GM23248 (cell line): ENCODE results near the gene VPS37B. TPM values are rescaled to one million over a fixed set of nuclear protein-coding genes. Genes with fewer than 3 reads are reported as not detected.
A peak's percentile ranks its signal among the peaks of the same experiment; 100 is the strongest.

Source experiments
- DNase-seq: peaks from one replicate; pipeline ENCODE4 v3.0.0-alpha.2; 2015
- H2AFZ ChIP-seq: fragments of 200-600 bp; sonication (generic); 2 replicates; pipeline ENCODE4 v1.6.1; 2016; ENCODE audit warnings: antibody characterized with exemption
- H3F3A ChIP-seq: fragments of 200-600 bp; sonication (generic); 2 replicates; pipeline ENCODE4 v1.6.1; 2016; ENCODE audit warnings: mild to moderate bottlenecking, antibody characterized with exemption, mixed run types; ENCODE audit not compliant: insufficient read depth
- H3K27ac ChIP-seq: fragments of 200-600 bp; sonication (generic); 2 replicates; pipeline ENCODE4 v1.5.1; 2016; ENCODE audit warnings: mild to moderate bottlenecking
- H3K27me3 ChIP-seq: fragments of 200-600 bp; sonication (generic); replicated peaks from 2 replicates; pipeline ENCODE4 v1.6.1; 2016; ENCODE audit warnings: mild to moderate bottlenecking; ENCODE audit not compliant: insufficient read depth
- H3K36me3 ChIP-seq: fragments of 200-600 bp; sonication (generic); 2 replicates; pipeline ENCODE4 v1.6.1; 2016; ENCODE audit warnings: low read depth, mild to moderate bottlenecking
- H3K4me1 ChIP-seq: fragments of 200-600 bp; sonication (generic); 2 replicates; pipeline ENCODE4 v1.6.1; 2016; ENCODE audit warnings: mild to moderate bottlenecking; ENCODE audit not compliant: insufficient read depth
- H3K4me2 ChIP-seq: fragments of 200-600 bp; sonication (generic); one replicate; pipeline ENCODE4 v1.6.1; 2016; ENCODE audit warnings: mild to moderate bottlenecking; ENCODE audit not compliant: unreplicated experiment
- H3K4me3 ChIP-seq: fragments of 200-600 bp; sonication (generic); 2 replicates; pipeline ENCODE4 v1.5.1; 2016; ENCODE audit warnings: mild to moderate bottlenecking
- H3K79me2 ChIP-seq: fragments of 200-600 bp; sonication (generic); 2 replicates; pipeline ENCODE4 v1.6.1; 2016; ENCODE audit warnings: mild to moderate bottlenecking; ENCODE audit not compliant: insufficient read depth
- H3K9ac ChIP-seq: fragments of 200-600 bp; sonication (generic); 2 replicates; pipeline ENCODE4 v1.6.1; 2016; ENCODE audit warnings: mild to moderate bottlenecking
- H3K9me2 ChIP-seq: fragments of 200-600 bp; sonication (generic); 2 replicates; pipeline ENCODE4 v1.6.1; 2016; ENCODE audit warnings: mixed run types, mild to moderate bottlenecking, moderate library complexity; ENCODE audit not compliant: insufficient read depth
- H3K9me3 ChIP-seq: fragments of 200-600 bp; sonication (generic); one replicate; pipeline ENCODE4 v1.6.1; 2017; ENCODE audit warnings: low read depth
- H4K20me1 ChIP-seq: fragments of 200-600 bp; sonication (generic); 2 replicates; pipeline ENCODE4 v1.6.0; 2016; ENCODE audit not compliant: insufficient read depth
- EZH2 ChIP-seq: fragments of 200-600 bp; sonication (generic); IDR thresholded peaks from 2 replicates; pipeline ENCODE4 v1.6.1; 2018; ENCODE audit warnings: antibody characterized with exemption, mild to moderate bottlenecking; ENCODE audit not compliant: insufficient read depth, poor library complexity, severe bottlenecking
- EZH2phosphoT487 ChIP-seq: fragments of 200-600 bp; sonication (generic); IDR thresholded peaks from 2 replicates; pipeline ENCODE4 v1.6.1; 2018; ENCODE audit warnings: antibody characterized with exemption, moderate library complexity, mild to moderate bottlenecking, low read depth; ENCODE audit not compliant: insufficient read depth
- WGBS, 2 experiments: methylation state at CpG; one replicate each; pipeline ENCODE4 v1.1.6; 2015 to 2017; ENCODE audit warnings: low lambda C conversion rate in 2 of 2, low coverage in 1 of 2; ENCODE audit errors: missing lambda C conversion rate in 2 of 2; 5-methylcytosine and 5-hydroxymethylcytosine counted together
- in situ Hi-C: fragments of 300-500 bp; cut with MboI; formaldehyde crosslinking; loops from 2 replicates; pipeline ENCODE4 v1.15.0; 2020
- polyA plus RNA-seq: library from polyadenylated mRNA; unstranded; fragments of >200 nt; fragmentation: Nextera tagmentation; extraction: Ambion mirVana; gene quantifications from 2 replicates; pipeline ENCODE4 v1.2.1, GENCODE V29; 2016
- total RNA-seq: library from RNA; depleted of rRNA; stranded (reverse); fragments of >200 nt; shearing (Covaris generic); gene quantifications from 2 replicates; pipeline ENCODE4 v1.2.3, GENCODE V29; 2014

VPS37B gene
- total and polyA plus RNA-seq, 2 experiments from 2014 or later, result 19.1 to 31.3 TPM

- WGBS, 2 experiments, result 39 to 42% methylated on average over 10 of the region's 10 CpGs
- Histone ChIP-seq H3K9me3 (no peaks in the 10 kb centered on the region), H3K4me2 (no peak overlapping the region), H3K36me3 (no peaks in the 10 kb centered on the region), H3F3A (peaks cover 14% of the 10 kb centered on the region), H3K27me3 (no peaks in the 10 kb centered on the region), H3K4me3 (no peak overlapping the region), H3K79me2 (no peaks in the 10 kb centered on the region), H3K9ac (no peak overlapping the region), H3K27ac (no peak overlapping the region), H4K20me1 (no peaks in the 10 kb centered on the region), H3K4me1 (peaks cover 10% of the 10 kb centered on the region), H2AFZ (no peak overlapping the region), H3K9me2 (no peaks in the 10 kb centered on the region)
- TF ChIP-seq EZH2phosphoT487, result no peak
- TF ChIP-seq EZH2, result no peak
- in situ Hi-C loops, result no loop called here
- no peak for DNase-seq
Observed at GRCh38 chr12:122902854-122903692, 7.1 kb upstream of the VPS37B start.

DNA sequence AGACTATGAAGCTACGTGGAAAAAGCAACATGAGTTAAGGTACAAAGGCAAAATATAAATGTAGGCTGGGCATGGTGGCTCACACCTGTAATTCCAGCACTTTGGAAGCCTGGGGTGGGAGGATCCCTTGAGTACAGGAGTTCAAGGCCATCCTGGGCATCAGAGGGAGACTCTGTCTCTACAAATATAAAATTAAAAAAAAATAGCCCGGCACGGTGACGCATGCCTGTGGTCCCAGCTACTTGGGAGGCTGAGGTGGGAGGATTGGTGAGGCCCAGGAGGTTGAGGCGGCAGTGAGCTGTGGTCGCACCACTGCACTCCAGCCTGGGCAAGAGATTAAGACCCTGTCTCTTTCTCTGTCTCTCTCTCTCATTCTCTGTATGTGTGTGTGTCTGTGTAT is 4.0 kb upstream of the VPS37B start:
- Histone ChIP-seq H3K36me3 (no peaks in the 10 kb centered on the region), H3K9me2 (no peaks in the 10 kb centered on the region), H3F3A (peaks cover 33% of the 10 kb centered on the region), H3K4me3 (no peak overlapping the region), H2AFZ (no peak overlapping the region), H3K4me1 (peaks cover 16% of the 10 kb centered on the region), H3K27me3 (no peaks in the 10 kb centered on the region), H3K27ac (no peak overlapping the region), H3K79me2 (peaks cover 8% of the 10 kb centered on the region), H4K20me1 (no peaks in the 10 kb centered on the region), H3K9me3 (no peaks in the 10 kb centered on the region), H3K9ac (no peak overlapping the region), H3K4me2 (no peak overlapping the region)
- DNase-seq, result no peak
- TF ChIP-seq EZH2, result no peak
- no peak for TF ChIP-seq EZH2phosphoT487
- in situ Hi-C loops, result no loop called here
- WGBS, 2 experiments, result 82 to 87% methylated on average over 6 of the region's 6 CpGs

GRCh38 chr12:122896662-122897061 is 738 bp upstream of the VPS37B start:
- Histone ChIP-seq H4K20me1 (no peaks in the 10 kb centered on the region), H3K4me1 (peaks cover 42% of the 10 kb centered on the region), H3K36me3 (no peaks in the 10 kb centered on the region), H2AFZ (peak overlapping the region; percentile 36), H3F3A (peaks cover 48% of the 10 kb centered on the region), H3K4me2 (no peak overlapping the region), H3K4me3 (no peak overlapping the region), H3K27me3 (no peaks in the 10 kb centered on the region), H3K27ac (no peak overlapping the region; the same call in 1 of the 2 replicates), H3K9me3 (no peaks in the 10 kb centered on the region), H3K79me2 (peaks cover 41% of the 10 kb centered on the region), H3K9ac (no peak overlapping the region), H3K9me2 (no peaks in the 10 kb centered on the region)
- in situ Hi-C loops, result no loop called here
- no peak for DNase-seq
- 80 to 84% methylated on average over 7 of the region's 7 CpGs for WGBS, 2 experiments
- TF ChIP-seq EZH2, result no peak
- no peak for TF ChIP-seq EZH2phosphoT487

DNA sequence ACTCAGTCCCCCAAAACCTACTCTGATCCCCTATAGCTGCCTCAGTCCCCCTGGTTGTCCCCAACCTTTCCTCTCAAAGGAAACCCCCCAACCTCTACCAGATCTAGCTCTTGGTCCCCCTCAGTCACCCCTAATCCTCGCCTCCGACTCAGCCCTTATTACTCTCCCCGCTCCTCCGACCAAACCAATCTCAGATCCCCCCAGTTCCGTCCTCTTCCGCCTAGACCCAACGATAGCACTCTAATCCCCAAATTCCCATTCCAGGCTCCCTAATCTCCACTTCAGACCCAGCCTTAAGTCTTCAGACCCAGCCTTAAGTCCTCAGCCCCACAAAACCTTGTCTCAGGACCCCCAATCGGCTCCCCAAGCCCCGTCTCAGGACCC is 612 bp downstream of the VPS37B start:
- H3K27ac ChIP-seq, result peak overlapping the region; percentile 57
- peak overlapping the region; percentile 96 for H3K9ac ChIP-seq
- H3K79me2 ChIP-seq, result peaks cover 54% of the 10 kb centered on the region
- peaks cover 7% of the 10 kb centered on the region; the same call in 1 of the 2 replicates for H4K20me1 ChIP-seq
- peaks cover 54% of the 10 kb centered on the region for H3K4me1 ChIP-seq
- peaks cover 61% of the 10 kb centered on the region for H3F3A ChIP-seq
- 1 to 4% methylated on average over 9 of the region's 9 CpGs for WGBS, 2 experiments
- H3K36me3 ChIP-seq, result no peaks in the 10 kb centered on the region
- no peaks in the 10 kb centered on the region for H3K9me2 ChIP-seq
- peak overlapping the region; percentile 90 for H3K4me3 ChIP-seq
- H3K9me3 ChIP-seq, result no peaks in the 10 kb centered on the region
- DNase-seq, result peak; percentile 50
- in situ Hi-C loops, result no loop called here
- H3K27me3 ChIP-seq, result no peaks in the 10 kb centered on the region
- no peak for TF ChIP-seq EZH2phosphoT487
- no peak for TF ChIP-seq EZH2
- peak overlapping the region; percentile 76 for H2AFZ ChIP-seq
- H3K4me2 ChIP-seq, result peak overlapping the region; percentile 92
